Endothelial cell of umbilical vein (primary cell): ENCODE data around the gene VSIG10. TPM values are rescaled to one million over a fixed set of nuclear protein-coding genes. Genes with fewer than 3 reads are reported as not detected.
"Not testable (repeated sequence)": the region's sequence is repeated elsewhere in the genome, so short reads cannot be mapped to it uniquely, and the experiment has no call there.

ENCODE experiments used
- BruUV-seq: library from RNA; stranded (reverse); fragments of 400-500 nt; replicated peaks from 2 replicates; lab custom pipeline; 2021; lab: Mats Ljungman, UMichigan
- CTCF ChIA-PET: fragments of 300-600, 350-600 bp; sonication (Branson Sonifier 250); formaldehyde crosslinking; loops from one replicate; lab custom pipeline; 2021; ENCODE audit warnings: antibody characterized with exemption, inconsistent platforms; lab: Charles Lee
- POLR2A ChIA-PET: fragments of 300-600, 350-600 bp; sonication (Branson Sonifier 250); formaldehyde crosslinking; loops from one replicate; lab custom pipeline; 2021; ENCODE audit warnings: antibody characterized with exemption, inconsistent platforms; lab: Charles Lee
- DNase-seq: peaks from one replicate; pipeline ENCODE4 v3.0.0-alpha.2; 2011; ENCODE audit warnings: low read depth, low spot score
- FAIRE-seq: peaks from 2 replicates; lab custom pipeline; 2011; peaks lifted over from hg19 to GRCh38; lab: Jason Lieb, UNC
- H2AFZ ChIP-seq: 2 replicates; pipeline ENCODE4 v1.6.0; 2012; ENCODE audit warnings: low read depth, low read length, control low read depth, inconsistent platforms
- H3K27ac ChIP-seq: 2 replicates; pipeline ENCODE4 v1.5.1; 2011; ENCODE audit warnings: low read depth, mild to moderate bottlenecking, control low read depth, low read length, moderate library complexity; ENCODE audit not compliant: insufficient read depth
- H3K27me3 ChIP-seq, 2 experiments: 2 replicates each; pipeline versions ENCODE4 v1.6.0 to v1.6.1; 2011; ENCODE audit warnings: low read length in 2 of 2, mixed read lengths in 1 of 2; ENCODE audit not compliant: control insufficient read depth in 2 of 2, insufficient read depth in 2 of 2
- H3K36me3 ChIP-seq, 2 experiments: 2 replicates in 1 of 2; 3 replicates in 1 of 2; pipeline ENCODE4 v1.5.1; 2011; ENCODE audit warnings: low read length in 2 of 2, mild to moderate bottlenecking in 1 of 2, moderate library complexity in 1 of 2; ENCODE audit not compliant: control insufficient read depth in 2 of 2, insufficient read depth in 2 of 2; ENCODE audit errors: extremely low read depth in 1 of 2
- H3K4me1 ChIP-seq: 3 replicates; pipeline ENCODE4 v1.5.1; 2011; ENCODE audit warnings: mild to moderate bottlenecking, low read length; ENCODE audit not compliant: control insufficient read depth, insufficient read depth; ENCODE audit errors: extremely low read depth
- H3K4me2 ChIP-seq: 2 replicates; pipeline ENCODE4 v1.6.1; 2011; ENCODE audit warnings: low read length, control low read depth, mixed read lengths; ENCODE audit not compliant: insufficient read depth
- H3K4me3 ChIP-seq, 3 experiments: fragments of 200-600 bp in 1 of 3; sonication (generic), shearing (Covaris generic) in 1 of 3; replicated peaks in 1 of 3; 2 replicates each; pipeline ENCODE4 v1.5.1; 2011 to 2016; ENCODE audit warnings: control low read depth in 3 of 3, low read length in 3 of 3, mild to moderate bottlenecking in 2 of 3, inconsistent platforms in 1 of 3, low read depth in 1 of 3, moderate library complexity in 1 of 3; ENCODE audit not compliant: insufficient read depth in 1 of 3
- H3K79me2 ChIP-seq: 2 replicates; pipeline ENCODE4 v1.6.0; 2012; ENCODE audit warnings: low read length, inconsistent platforms; ENCODE audit not compliant: control insufficient read depth, insufficient read depth
- H3K9ac ChIP-seq: replicated peaks from 2 replicates; pipeline ENCODE3; 2011; ENCODE audit warnings: low read length, control low read depth; ENCODE audit not compliant: insufficient read depth; ENCODE audit errors: extremely low read depth
- H3K9me1 ChIP-seq: replicated peaks from 3 replicates; pipeline ENCODE4 v1.6.0; 2011; ENCODE audit warnings: mild to moderate bottlenecking, low read length; ENCODE audit not compliant: control insufficient read depth, insufficient read depth; ENCODE audit errors: extremely low read depth
- H3K9me3 ChIP-seq: replicated peaks from 2 replicates; pipeline ENCODE4 v1.5.1; 2012; ENCODE audit warnings: low read length, inconsistent platforms; ENCODE audit not compliant: control insufficient read depth, insufficient read depth
- H4K20me1 ChIP-seq: replicated peaks from 2 replicates; pipeline ENCODE3; 2011; ENCODE audit warnings: mild to moderate bottlenecking, low read length; ENCODE audit not compliant: control insufficient read depth, insufficient read depth; ENCODE audit errors: extremely low read depth
- EZH2 ChIP-seq: IDR thresholded peaks from 2 replicates; pipeline ENCODE4 v1.6.1; 2012; ENCODE audit warnings: borderline replicate concordance, low read depth, mild to moderate bottlenecking, moderate library complexity, low read length, inconsistent platforms; ENCODE audit not compliant: severe bottlenecking
- MYC ChIP-seq: IDR thresholded peaks from one replicate; pipeline ENCODE4 v1.6.1; 2011; ENCODE audit warnings: mild to moderate bottlenecking, low read depth, low read length
- POLR2A ChIP-seq: IDR thresholded peaks from 2 replicates; pipeline ENCODE4 v1.6.1; 2012; ENCODE audit warnings: low read depth, mild to moderate bottlenecking, control low read depth, low read length
- POLR2AphosphoS5 ChIP-seq: IDR thresholded peaks from 2 replicates; pipeline ENCODE4 v1.6.1; 2012; ENCODE audit warnings: low read depth, mild to moderate bottlenecking, control low read depth, low read length, moderate library complexity; ENCODE audit not compliant: insufficient read depth
- dilution Hi-C: fragments of 300-500 bp; cut with MboI; formaldehyde crosslinking; loops from one replicate; pipeline ENCODE4 v1.15.0; 2019; ENCODE audit warnings: low sequenced_read_pairs; ENCODE audit not compliant: extremely low pct_ligation_motif_present
- intact Hi-C: fragments of 100-400 bp; cut with micrococcal nuclease; formaldehyde crosslinking; loops from one replicate; pipeline ENCODE4 v1.10.0; 2022
- polyA plus RNA-seq, 4 experiments: library from polyadenylated mRNA; depleted of rRNA in 3 of 4; stranded (reverse) in 3 of 4; unstranded in 1 of 4; fragments of >200 nt; gene quantifications; 2 replicates each; pipeline versions ENCODE4 v1.2.1 to v1.2.3, GENCODE V29; 2011 to 2012; ENCODE audit warnings: missing spikeins in 1 of 4
- total RNA-seq: library from RNA; stranded (reverse); gene quantifications from 2 replicates; pipeline ENCODE4 v1.2.3, GENCODE V29; 2021
- TF ChIP-seq, protein P1 (sequence below): IDR thresholded peaks from 2 replicates; pipeline ENCODE4 v1.6.1; 2011; ENCODE audit not compliant: insufficient read depth, insufficient read length

The VSIG10 gene
- total and polyA plus RNA-seq, 2 donors (not counting 3 experiments of a cell fraction or from before 2014, with no cell fraction given), result 16.3 to 38.4 TPM

DNA sequence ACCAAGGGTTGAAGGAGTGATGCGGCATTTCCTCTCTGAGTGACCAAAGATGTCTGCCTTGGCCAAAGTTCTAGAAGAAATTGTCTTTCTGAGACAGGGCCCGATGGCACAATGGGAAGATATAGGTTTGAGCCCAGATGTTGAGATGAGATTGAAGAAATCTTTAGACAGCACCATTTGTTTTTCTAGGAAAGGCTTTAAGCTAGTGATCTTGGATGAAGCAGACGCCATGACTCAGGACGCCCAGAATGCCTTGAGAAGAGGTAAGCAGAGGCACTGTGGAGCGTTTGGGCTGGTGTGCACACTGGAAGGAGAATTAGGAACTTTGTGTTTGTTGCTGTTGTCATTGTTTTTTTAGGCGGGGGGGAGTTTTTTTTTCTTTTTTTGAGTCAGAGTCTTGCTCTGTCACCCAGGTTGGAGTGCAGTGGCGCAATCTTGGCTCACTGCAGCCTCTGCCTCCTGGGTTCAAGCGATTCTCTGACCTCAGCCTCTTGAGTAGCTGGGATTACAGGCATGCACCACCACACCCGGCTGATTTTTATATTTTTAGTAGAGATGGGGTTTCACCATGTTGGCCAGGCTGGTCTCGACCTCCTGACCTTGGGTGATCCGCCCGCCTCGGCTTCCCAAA is 81.6 kb downstream of the VSIG10 start:
- CTCF ChIA-PET, H3K4me3 ChIP-seq, POLR2A ChIA-PET, H3K27me3 ChIP-seq, BruUV-seq, intact Hi-C loops, FAIRE-seq, H4K20me1 ChIP-seq, DNase-seq, dilution Hi-C loops, H3K9me3 ChIP-seq, H3K9ac ChIP-seq, H3K9me1 ChIP-seq, H2AFZ ChIP-seq, H3K4me2 ChIP-seq, H3K27ac ChIP-seq, H3K4me1 ChIP-seq: not testable (repeated sequence)
- Histone ChIP-seq H3K36me3 (peaks cover 14 to 18% of the 10 kb centered on the region in 2 experiments), H3K79me2 (peaks cover 11% of the 10 kb centered on the region)

GRCh38 chr12:118020036-118020435 is 83.8 kb downstream of the VSIG10 start:
- Histone ChIP-seq H3K9me1 (no peaks in the 10 kb centered on the region), H3K4me3 (no peak overlapping the region), H2AFZ (no peak overlapping the region), H3K79me2 (peaks cover 15% of the 10 kb centered on the region), H3K27me3 (no peaks in the 10 kb centered on the region), H3K4me1 (peaks cover 9% of the 10 kb centered on the region), H3K36me3 (peaks cover 7% of the 10 kb centered on the region in 2 experiments), H4K20me1 (no peaks in the 10 kb centered on the region), H3K27ac (no peak overlapping the region), H3K9ac (no peak overlapping the region), H3K4me2 (no peak overlapping the region), H3K9me3 (no peaks in the 10 kb centered on the region)
- ChIA-PET CTCF (no interaction called here), POLR2A (no interaction called here)
- TF ChIP-seq, protein P1, sequence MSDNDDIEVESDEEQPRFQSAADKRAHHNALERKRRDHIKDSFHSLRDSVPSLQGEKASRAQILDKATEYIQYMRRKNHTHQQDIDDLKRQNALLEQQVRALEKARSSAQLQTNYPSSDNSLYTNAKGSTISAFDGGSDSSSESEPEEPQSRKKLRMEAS, result no peak
- TF ChIP-seq POLR2AphosphoS5 (no peak), POLR2A (no peak), MYC (no peak), EZH2 (no peak)
- no TSS peak for BruUV-seq
- dilution Hi-C loops (no loop called here), intact Hi-C loops (no loop called here)
- DNase-seq, result no peak
- FAIRE-seq, result no peak
